NCI-H1105 (cell line): ENCODE measurements around the gene CTRB2.

ENCODE experiments used
- DNase-seq: peaks from one replicate; lab custom pipeline; 2025; lab: John Stamatoyannopoulos, UW

The CTRB2 gene

GRCh38 chr16:75206749-75207451 lies at the start of gene CTRB2:
TSS of gene CTRB2 (minus strand) at chr16:75207161. CDS start at chr16:75207141, 20 bp downstream.
- DNase-seq, result no peak

- DNase-seq, result no peak
Observed at GRCh38 chr16:75256059-75256571, 49.2 kb upstream of the CTRB2 start.

GRCh38 chr16:75254359-75254837 lies 47.4 kb upstream of the CTRB2 start:
- DNase-seq, result no peak

GRCh38 chr16:75252946-75253911 lies 46.3 kb upstream of the CTRB2 start:
- DNase-seq, result no peak

- no peak for DNase-seq
Observed at GRCh38 chr16:75252049-75252864, 45.3 kb upstream of the CTRB2 start.

- peak; percentile 56 for DNase-seq
Observed at GRCh38 chr16:75251280-75252048, 44.5 kb upstream of the CTRB2 start, which contains the start of gene BCAR1. TSS of gene BCAR1 (minus strand) at chr16:75251624. CDS start at chr16:75251482, 142 bp downstream.

GRCh38 chr16:75250809-75251279 lies 43.9 kb upstream of the CTRB2 start:
- no peak for DNase-seq

- DNase-seq, result no peak
Observed at GRCh38 chr16:75250089-75250808, 43.3 kb upstream of the CTRB2 start.

GRCh38 chr16:75249441-75249840 lies 42.5 kb upstream of the CTRB2 start:
- no peak for DNase-seq

GRCh38 chr16:75248536-75249380 lies 41.8 kb upstream of the CTRB2 start:
- DNase-seq, result no peak

GRCh38 chr16:75248142-75248535 lies 41.2 kb upstream of the CTRB2 start:
- no peak for DNase-seq

- DNase-seq, result no peak
Observed at GRCh38 chr16:75247249-75247648, 40.3 kb upstream of the CTRB2 start.

GRCh38 chr16:75246504-75247205 lies 39.7 kb upstream of the CTRB2 start:
- DNase-seq, result no peak

GRCh38 chr16:75244844-75245758 lies 38.1 kb upstream of the CTRB2 start:
- DNase-seq, result no peak

GRCh38 chr16:75244225-75244809 lies 37.4 kb upstream of the CTRB2 start:
- no peak for DNase-seq

- no peak for DNase-seq
Observed at GRCh38 chr16:75243667-75244224, 36.8 kb upstream of the CTRB2 start.
